GM19455 (cell line): Measurements from ENCODE around the gene SPINT1.

ENCODE experiments used
- ATAC-seq: cut with Tn5 transposase; IDR thresholded peaks from one replicate; pipeline ENCODE4 v1.9.1; 2021; ENCODE audit not compliant: unreplicated experiment

The SPINT1 gene, protein sequence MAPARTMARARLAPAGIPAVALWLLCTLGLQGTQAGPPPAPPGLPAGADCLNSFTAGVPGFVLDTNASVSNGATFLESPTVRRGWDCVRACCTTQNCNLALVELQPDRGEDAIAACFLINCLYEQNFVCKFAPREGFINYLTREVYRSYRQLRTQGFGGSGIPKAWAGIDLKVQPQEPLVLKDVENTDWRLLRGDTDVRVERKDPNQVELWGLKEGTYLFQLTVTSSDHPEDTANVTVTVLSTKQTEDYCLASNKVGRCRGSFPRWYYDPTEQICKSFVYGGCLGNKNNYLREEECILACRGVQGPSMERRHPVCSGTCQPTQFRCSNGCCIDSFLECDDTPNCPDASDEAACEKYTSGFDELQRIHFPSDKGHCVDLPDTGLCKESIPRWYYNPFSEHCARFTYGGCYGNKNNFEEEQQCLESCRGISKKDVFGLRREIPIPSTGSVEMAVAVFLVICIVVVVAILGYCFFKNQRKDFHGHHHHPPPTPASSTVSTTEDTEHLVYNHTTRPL

GRCh38 chr15:40843885-40844695 is at the start of gene SPINT1:
Gene SPINT1, plus strand, starts transcription at chr15:40844048. Its CDS starts 507 bp downstream, at chr15:40844555.
- ATAC-seq, result no peak

DNA sequence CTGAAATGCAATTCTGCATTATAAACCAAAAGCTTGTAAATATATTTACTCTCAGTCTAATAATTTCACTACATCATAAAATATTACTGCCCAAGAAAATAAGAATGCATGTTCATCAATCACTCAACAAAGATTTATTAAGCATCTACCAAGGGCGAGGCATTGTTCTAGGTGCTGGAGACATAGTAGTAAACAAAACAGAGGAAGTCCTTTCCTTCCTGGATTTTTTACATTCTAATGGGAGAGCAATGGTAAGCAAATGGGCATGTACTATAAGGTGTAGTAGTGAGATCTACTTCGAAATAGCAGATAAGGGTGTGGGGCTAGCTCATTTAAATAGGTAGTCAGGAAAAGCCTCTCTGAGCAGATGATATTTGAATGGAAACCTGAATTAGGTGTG is 47.8 kb upstream of the SPINT1 start:
- no peak for ATAC-seq

DNA sequence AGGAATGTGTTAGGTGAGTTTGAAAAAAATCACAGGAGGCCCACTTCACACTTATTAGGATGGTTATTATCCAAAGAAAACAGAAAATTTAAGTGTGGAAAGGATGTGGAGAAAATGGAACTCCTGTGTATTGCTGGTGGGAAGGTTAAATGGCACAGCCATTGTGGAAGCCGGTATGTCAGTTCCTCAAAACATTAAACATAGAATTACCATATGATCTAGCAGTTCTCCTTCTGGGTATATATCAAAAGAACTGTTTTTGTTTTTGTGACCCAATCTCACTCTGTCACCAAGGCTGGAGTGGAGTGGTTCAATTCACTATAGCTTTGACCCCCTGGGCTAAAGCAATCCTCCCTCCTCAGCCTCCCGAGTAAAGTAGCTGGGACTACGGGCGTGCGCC is 47.3 kb upstream of the SPINT1 start:
- ATAC-seq, result no peak

- ATAC-seq, result no peak
Observed at GRCh38 chr15:40799523-40799922, 44.3 kb upstream of the SPINT1 start.

GRCh38 chr15:40803076-40803475 is 40.8 kb upstream of the SPINT1 start:
- no peak for ATAC-seq

DNA sequence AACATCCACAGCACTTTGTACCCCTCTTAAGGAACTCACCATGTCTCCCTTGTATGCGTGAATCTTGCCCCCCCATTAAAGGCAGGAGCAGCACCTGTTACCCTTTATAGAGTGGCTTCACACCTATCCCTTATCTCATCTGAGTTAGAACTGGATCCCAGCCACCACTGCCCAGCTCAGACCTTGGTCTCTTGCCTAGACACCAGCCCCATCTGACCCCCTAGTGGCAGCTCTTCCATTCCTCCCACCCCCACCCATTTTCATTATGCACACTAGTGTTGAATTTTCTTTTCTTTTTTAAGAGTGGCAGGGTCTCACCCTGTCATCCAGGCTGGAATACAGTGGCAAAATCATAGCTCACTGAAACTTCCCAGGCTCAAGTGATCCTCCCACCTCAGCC is 40.2 kb upstream of the SPINT1 start:
- no peak for ATAC-seq

- no peak for ATAC-seq
Observed at GRCh38 chr15:40806672-40807027, 37.2 kb upstream of the SPINT1 start.

- peak; percentile 95 for ATAC-seq
Observed at GRCh38 chr15:40807028-40807887, 36.6 kb upstream of the SPINT1 start, which contains the start of the genes DNAJC17 and ZFYVE19. Gene DNAJC17, minus strand, starts transcription at chr15:40807473. Its CDS starts 27 bp downstream, at chr15:40807446. Gene ZFYVE19, plus strand, starts transcription at chr15:40807089. Its CDS starts 501 bp downstream, at chr15:40807590.

GRCh38 chr15:40807888-40808461 is 35.9 kb upstream of the SPINT1 start:
- no peak for ATAC-seq

- ATAC-seq, result no peak
Observed at GRCh38 chr15:40808861-40809450, 34.9 kb upstream of the SPINT1 start.

GRCh38 chr15:40812721-40813425 is 31.0 kb upstream of the SPINT1 start:
- no peak for ATAC-seq

DNA sequence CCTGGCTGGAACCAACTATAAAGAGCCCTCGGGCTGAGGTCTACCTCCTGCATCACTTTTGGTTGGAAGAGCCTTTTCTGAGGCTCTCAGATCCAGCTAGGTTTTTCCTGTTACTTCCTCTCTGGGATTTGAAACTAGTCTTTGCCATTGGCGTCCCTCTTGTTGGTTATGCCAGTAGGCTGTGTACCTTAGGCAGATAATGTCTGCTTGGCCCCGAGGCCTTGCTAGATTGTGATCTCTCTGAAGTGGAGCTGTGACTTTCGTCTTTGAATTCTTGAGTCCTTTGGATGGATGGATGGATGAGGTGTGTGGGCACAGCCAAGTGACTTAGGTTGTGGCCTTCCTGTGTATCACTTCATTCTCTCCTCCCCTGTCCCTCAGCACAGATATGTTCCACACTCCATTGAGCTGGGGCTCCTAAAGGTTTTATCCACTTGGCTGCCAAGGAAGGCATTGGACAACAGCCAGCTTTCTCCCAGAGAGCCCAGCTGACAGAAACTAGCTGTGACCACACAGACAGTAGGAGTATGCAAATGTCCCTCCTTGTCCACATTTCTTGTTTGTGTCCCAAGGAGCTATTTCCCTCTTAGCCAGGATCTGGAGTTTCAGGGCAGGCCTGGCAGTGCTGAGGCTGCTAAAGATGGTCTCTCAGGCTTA is 28.7 kb upstream of the SPINT1 start:
- no peak for ATAC-seq

DNA sequence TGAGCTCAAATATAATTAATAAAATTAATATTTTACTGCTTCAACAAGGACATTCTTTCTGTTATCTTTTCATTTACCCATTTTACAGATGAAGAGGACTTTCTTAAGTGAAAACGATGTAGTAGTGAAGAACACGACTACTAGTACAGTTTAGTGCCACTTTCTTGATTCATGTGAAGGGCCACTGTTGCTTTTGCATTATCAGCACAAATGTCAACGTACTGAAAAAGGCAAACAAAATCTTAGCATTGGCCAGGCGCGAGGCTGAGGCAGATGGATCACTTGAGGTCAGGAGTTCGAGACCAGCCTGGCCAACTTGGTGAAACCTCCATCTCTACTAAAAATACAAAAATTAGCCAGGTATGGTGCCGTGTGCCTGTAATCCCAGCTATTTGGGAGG is 24.8 kb upstream of the SPINT1 start:
- ATAC-seq, result no peak

- no peak for ATAC-seq
Observed at GRCh38 chr15:40821195-40821594, 22.7 kb upstream of the SPINT1 start.

DNA sequence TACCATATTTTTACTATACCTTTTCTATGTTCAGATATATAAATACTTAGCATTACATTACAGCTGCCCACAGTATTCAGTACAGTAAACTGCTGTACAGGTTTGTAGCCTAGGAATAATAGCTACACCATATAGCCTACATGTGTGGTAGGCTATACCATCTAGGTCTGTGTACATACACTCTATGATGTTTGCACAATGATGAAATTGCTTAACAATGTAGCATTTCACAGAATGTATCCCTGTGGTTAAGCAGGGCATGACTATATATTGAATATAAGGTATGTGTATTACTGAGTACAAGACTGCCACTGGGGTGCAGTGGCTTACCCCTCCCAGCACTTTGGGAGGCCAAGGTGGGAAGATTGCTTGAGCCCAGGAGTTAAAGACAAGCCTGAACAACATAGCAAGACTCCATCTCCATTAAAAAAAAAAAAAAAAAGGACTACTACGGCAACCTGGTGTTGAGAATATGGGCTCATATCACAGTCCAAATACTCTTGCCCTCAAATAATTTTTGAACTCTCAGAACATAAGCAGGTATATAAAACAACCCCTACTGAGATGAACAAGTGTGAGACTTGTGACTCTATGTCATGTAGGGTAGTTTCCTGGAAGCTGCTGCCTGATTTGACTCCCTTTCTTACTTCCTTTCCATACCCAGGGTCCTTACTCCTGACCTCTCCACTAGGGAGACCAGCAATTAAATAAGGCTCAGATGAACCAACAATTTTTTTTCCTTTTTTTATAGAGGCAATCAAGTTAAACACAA is 20.1 kb upstream of the SPINT1 start:
- ATAC-seq, result no peak

DNA sequence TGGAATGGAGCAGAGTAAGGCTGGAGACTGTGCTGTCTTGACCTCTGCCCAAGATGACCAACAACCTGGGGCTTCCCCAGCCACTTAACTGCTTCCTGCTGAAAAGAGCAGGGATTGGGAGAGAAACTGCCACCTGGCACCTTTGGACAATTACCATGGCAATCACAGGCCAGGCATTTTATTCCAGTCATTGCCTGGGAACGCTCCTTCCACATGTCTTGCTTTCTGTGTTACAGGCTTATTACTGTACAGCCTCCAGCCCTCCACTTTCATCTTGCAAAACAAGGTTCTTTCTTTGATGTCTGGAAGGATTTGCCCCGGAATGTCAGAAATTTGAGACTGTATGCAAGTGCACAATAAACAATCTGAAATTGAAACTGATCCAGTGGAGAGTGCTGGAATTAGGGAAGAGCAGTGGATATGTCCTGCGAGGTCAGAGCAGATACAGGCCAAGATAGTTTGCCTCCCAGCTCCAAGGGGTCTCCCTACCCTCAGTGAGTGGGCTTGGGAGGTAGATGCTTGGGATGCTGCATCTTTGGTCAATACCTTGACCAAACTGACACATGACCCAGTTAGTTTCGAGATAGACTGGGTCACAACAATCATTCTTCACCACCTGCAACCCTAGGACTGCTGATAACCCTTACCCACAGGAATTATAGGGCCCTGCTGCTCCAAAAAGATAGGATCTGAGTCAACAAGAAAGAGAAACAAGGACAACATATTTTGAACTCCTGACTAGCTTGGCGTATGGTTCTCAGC is 18.0 kb upstream of the SPINT1 start:
- ATAC-seq, result no peak

GRCh38 chr15:40826423-40827075 is 17.3 kb upstream of the SPINT1 start:
- ATAC-seq, result no peak
